ENCODE data around the gene SGCE. TPM values are rescaled to one million over a fixed set of nuclear protein-coding genes. Genes with fewer than 3 reads are reported as not detected.

Gene SGCE
- total RNA-seq, 1 experiment from 2014 or later, result 19.0 TPM

DNA sequence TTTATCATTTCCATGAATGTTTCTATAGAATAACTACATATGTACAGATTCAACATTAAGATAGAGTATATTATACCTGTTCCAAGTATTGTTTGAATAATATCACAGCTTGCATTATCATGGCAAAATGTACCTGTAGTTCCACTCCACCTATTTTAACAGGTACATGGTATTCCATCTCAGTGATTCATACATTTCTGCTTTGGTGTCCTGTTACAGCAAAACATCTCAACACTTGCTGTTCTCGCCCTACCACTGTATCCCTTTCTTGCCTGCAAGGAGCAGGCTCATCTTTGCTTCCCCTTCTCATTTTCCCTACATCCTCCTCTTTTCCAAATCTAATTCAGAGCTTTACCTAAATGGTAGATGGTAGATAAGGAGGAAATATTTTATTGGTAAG lies 27.1 kb upstream of the SGCE start (continued):
- TF ChIP-seq SMAD4 (CRISPR knock-in tag; IDR thresholded peaks at IDR 0.05) (no peak), NFATC4 (CRISPR knock-in tag; IDR thresholded peaks at IDR 0.05) (no peak)
- TF ChIP-seq, protein P1, sequence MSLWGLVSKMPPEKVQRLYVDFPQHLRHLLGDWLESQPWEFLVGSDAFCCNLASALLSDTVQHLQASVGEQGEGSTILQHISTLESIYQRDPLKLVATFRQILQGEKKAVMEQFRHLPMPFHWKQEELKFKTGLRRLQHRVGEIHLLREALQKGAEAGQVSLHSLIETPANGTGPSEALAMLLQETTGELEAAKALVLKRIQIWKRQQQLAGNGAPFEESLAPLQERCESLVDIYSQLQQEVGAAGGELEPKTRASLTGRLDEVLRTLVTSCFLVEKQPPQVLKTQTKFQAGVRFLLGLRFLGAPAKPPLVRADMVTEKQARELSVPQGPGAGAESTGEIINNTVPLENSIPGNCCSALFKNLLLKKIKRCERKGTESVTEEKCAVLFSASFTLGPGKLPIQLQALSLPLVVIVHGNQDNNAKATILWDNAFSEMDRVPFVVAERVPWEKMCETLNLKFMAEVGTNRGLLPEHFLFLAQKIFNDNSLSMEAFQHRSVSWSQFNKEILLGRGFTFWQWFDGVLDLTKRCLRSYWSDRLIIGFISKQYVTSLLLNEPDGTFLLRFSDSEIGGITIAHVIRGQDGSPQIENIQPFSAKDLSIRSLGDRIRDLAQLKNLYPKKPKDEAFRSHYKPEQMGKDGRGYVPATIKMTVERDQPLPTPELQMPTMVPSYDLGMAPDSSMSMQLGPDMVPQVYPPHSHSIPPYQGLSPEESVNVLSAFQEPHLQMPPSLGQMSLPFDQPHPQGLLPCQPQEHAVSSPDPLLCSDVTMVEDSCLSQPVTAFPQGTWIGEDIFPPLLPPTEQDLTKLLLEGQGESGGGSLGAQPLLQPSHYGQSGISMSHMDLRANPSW (CRISPR knock-in tag; conservative IDR thresholded peaks at IDR 0.05; ENCODE audit: low read depth), result no peak
- TF ChIP-seq, protein P2, sequence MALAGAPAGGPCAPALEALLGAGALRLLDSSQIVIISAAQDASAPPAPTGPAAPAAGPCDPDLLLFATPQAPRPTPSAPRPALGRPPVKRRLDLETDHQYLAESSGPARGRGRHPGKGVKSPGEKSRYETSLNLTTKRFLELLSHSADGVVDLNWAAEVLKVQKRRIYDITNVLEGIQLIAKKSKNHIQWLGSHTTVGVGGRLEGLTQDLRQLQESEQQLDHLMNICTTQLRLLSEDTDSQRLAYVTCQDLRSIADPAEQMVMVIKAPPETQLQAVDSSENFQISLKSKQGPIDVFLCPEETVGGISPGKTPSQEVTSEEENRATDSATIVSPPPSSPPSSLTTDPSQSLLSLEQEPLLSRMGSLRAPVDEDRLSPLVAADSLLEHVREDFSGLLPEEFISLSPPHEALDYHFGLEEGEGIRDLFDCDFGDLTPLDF (CRISPR knock-in tag; IDR thresholded peaks at IDR 0.05), result no peak
- TF ChIP-seq, protein P3, sequence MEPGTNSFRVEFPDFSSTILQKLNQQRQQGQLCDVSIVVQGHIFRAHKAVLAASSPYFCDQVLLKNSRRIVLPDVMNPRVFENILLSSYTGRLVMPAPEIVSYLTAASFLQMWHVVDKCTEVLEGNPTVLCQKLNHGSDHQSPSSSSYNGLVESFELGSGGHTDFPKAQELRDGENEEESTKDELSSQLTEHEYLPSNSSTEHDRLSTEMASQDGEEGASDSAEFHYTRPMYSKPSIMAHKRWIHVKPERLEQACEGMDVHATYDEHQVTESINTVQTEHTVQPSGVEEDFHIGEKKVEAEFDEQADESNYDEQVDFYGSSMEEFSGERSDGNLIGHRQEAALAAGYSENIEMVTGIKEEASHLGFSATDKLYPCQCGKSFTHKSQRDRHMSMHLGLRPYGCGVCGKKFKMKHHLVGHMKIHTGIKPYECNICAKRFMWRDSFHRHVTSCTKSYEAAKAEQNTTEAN (CRISPR knock-in tag; IDR thresholded peaks at IDR 0.05), result no peak

DNA sequence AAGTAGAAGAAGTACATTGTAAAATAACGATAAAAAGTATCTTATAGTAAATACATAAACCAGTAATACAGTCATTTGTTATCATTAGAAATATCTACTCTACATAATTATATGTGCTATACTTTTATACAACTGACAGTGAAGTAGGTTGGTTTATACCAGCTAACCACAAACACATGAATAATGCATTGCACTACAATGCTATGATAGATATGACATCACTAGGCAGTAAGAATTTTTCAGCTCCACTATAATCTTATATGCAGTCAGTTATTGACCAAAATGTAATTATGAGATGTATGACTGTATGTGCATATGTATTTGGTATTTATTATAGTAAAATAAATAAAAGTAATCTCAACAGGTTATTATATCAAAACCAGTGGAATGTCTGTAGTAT lies 23.4 kb upstream of the SGCE start:
- Mint-ChIP-seq H3K27ac (no peak overlapping the region), H3K9me3 (no peaks in the 10 kb centered on the region), H3K4me3 (no peak overlapping the region), H3K27me3 (ENCODE audit: low read depth) (no peaks in the 10 kb centered on the region), H3K4me1 (no peaks in the 10 kb centered on the region), H3K36me3 (no peaks in the 10 kb centered on the region)
- ATAC-seq (no peak), DNase-seq (ENCODE audit: low spot score) (no peak)
- POLR2A ChIA-PET, result interaction anchor here (0.6 kb wide), 1 partner anchor 1701 kb away, joined by 3 read pairs; no protein-coding TSS in a partner anchor
- CTCF ChIA-PET, result no interaction called here
- TF ChIP-seq, protein P4, sequence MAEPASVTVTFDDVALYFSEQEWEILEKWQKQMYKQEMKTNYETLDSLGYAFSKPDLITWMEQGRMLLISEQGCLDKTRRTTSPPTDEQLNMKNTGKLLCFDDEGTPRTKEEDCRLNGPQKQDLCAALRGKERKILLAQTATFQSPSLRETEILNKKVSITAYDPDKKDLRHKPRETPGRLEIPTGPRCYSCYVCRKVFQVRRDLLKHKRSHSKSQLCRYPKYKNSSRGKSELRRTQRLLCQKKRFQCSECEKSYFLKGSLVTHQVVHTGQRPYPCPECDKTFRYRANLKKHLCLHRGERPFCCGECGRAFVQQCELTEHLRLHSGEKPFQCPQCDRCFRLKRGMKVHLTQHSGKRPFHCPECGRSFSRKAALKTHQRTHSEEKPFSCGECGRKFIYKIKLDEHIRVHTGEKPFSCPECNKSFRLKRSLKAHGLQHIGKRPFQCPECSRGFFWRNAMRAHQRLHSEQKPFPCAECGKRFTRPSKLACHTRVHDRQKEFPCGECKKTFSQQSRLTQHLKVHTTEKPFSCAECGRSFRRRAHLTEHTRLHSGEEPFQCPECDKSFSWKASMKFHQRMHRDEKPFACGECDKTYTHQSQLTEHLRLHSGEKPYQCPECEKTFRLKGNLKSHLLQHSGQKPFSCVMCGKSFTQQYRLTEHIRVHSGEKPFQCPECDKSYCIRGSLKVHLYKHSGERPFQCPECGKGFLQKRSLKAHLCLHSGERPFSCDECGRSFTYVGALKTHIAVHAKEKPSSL (CRISPR knock-in tag; conservative IDR thresholded peaks at IDR 0.05), result no peak
- TF ChIP-seq CREM (CRISPR knock-in tag; IDR thresholded peaks at IDR 0.05) (no peak), PRRX2 (CRISPR knock-in tag; IDR thresholded peaks at IDR 0.05) (no peak), KAT7 (CRISPR knock-in tag; IDR thresholded peaks at IDR 0.05; ENCODE audit: borderline replicate concordance) (no peak), JAZF1 (CRISPR knock-in tag; IDR thresholded peaks at IDR 0.05) (no peak), IRF2 (CRISPR knock-in tag; IDR thresholded peaks at IDR 0.05; ENCODE audit: borderline replicate concordance, low read depth) (no peak), NR3C1 (CRISPR knock-in tag; conservative IDR thresholded peaks at IDR 0.05; ENCODE audit: low read depth) (no peak), NFYB (CRISPR knock-in tag; conservative IDR thresholded peaks at IDR 0.05; ENCODE audit: low read depth) (no peak)
- TF ChIP-seq, protein P5, sequence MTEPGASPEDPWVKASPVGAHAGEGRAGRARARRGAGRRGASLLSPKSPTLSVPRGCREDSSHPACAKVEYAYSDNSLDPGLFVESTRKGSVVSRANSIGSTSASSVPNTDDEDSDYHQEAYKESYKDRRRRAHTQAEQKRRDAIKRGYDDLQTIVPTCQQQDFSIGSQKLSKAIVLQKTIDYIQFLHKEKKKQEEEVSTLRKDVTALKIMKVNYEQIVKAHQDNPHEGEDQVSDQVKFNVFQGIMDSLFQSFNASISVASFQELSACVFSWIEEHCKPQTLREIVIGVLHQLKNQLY (CRISPR knock-in tag; IDR thresholded peaks at IDR 0.05), result no peak
- TF ChIP-seq, protein P6, sequence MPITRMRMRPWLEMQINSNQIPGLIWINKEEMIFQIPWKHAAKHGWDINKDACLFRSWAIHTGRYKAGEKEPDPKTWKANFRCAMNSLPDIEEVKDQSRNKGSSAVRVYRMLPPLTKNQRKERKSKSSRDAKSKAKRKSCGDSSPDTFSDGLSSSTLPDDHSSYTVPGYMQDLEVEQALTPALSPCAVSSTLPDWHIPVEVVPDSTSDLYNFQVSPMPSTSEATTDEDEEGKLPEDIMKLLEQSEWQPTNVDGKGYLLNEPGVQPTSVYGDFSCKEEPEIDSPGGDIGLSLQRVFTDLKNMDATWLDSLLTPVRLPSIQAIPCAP (CRISPR knock-in tag; IDR thresholded peaks at IDR 0.05), result no peak
- TF ChIP-seq, protein P7, sequence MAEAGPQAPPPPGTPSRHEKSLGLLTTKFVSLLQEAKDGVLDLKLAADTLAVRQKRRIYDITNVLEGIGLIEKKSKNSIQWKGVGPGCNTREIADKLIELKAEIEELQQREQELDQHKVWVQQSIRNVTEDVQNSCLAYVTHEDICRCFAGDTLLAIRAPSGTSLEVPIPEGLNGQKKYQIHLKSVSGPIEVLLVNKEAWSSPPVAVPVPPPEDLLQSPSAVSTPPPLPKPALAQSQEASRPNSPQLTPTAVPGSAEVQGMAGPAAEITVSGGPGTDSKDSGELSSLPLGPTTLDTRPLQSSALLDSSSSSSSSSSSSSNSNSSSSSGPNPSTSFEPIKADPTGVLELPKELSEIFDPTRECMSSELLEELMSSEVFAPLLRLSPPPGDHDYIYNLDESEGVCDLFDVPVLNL (CRISPR knock-in tag; IDR thresholded peaks at IDR 0.05; ENCODE audit: borderline replicate concordance, low read depth), result no peak
- TF ChIP-seq, protein P8, sequence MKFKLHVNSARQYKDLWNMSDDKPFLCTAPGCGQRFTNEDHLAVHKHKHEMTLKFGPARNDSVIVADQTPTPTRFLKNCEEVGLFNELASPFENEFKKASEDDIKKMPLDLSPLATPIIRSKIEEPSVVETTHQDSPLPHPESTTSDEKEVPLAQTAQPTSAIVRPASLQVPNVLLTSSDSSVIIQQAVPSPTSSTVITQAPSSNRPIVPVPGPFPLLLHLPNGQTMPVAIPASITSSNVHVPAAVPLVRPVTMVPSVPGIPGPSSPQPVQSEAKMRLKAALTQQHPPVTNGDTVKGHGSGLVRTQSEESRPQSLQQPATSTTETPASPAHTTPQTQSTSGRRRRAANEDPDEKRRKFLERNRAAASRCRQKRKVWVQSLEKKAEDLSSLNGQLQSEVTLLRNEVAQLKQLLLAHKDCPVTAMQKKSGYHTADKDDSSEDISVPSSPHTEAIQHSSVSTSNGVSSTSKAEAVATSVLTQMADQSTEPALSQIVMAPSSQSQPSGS (CRISPR knock-in tag; IDR thresholded peaks at IDR 0.05; ENCODE audit: borderline replicate concordance, low read depth), result no peak
- TF ChIP-seq, protein P9, sequence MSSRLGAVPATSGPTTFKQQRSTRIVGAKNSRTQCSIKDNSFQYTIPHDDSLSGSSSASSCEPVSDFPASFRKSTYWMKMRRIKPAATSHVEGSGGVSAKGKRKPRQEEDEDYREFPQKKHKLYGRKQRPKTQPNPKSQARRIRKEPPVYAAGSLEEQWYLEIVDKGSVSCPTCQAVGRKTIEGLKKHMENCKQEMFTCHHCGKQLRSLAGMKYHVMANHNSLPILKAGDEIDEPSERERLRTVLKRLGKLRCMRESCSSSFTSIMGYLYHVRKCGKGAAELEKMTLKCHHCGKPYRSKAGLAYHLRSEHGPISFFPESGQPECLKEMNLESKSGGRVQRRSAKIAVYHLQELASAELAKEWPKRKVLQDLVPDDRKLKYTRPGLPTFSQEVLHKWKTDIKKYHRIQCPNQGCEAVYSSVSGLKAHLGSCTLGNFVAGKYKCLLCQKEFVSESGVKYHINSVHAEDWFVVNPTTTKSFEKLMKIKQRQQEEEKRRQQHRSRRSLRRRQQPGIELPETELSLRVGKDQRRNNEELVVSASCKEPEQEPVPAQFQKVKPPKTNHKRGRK (CRISPR knock-in tag; IDR thresholded peaks at IDR 0.05; ENCODE audit: borderline replicate concordance), result no peak
- TF ChIP-seq, protein P10, sequence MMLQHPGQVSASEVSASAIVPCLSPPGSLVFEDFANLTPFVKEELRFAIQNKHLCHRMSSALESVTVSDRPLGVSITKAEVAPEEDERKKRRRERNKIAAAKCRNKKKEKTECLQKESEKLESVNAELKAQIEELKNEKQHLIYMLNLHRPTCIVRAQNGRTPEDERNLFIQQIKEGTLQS (CRISPR knock-in tag; conservative IDR thresholded peaks at IDR 0.05), result no peak

Data from WTC11 (cell line).